K562 (cell line): Measurements from ENCODE around the gene FARP2. TPM values are rescaled to one million over a fixed set of nuclear protein-coding genes. Genes with fewer than 3 reads are reported as not detected.

Source experiments
- AFF4 ChIP-seq: sonication (generic); formaldehyde crosslinking; IDR thresholded peaks from 2 replicates; pipeline ENCODE4 v1.8.0; 2023; ENCODE audit warnings: mild to moderate bottlenecking, missing genetic modification reagents
- CREB3L1 ChIP-seq: fragments of 450-650 bp; IDR thresholded peaks from 2 replicates; pipeline ENCODE4 v1.6.1; 2014; ENCODE audit warnings: low read depth, mild to moderate bottlenecking, moderate library complexity, borderline replicate concordance
- DDX20 ChIP-seq: fragments of 450-650 bp; IDR thresholded peaks from 2 replicates; pipeline ENCODE4 v1.6.1; 2016; ENCODE audit warnings: missing genetic modification characterization, low read depth, mild to moderate bottlenecking, missing compliant biosample characterization, moderate library complexity
- EGR1 ChIP-seq: fragments of 450-650 bp; conservative IDR thresholded peaks from 2 replicates; pipeline ENCODE4 v1.6.1; 2017; ENCODE audit warnings: mild to moderate bottlenecking
- ELK1 ChIP-seq: sonication (generic); formaldehyde crosslinking; IDR thresholded peaks from 2 replicates; pipeline ENCODE4 v1.8.1; 2022; ENCODE audit warnings: missing genetic modification reagents
- HNRNPUL1 ChIP-seq: fragments of 200-400 bp; formaldehyde crosslinking; IDR thresholded peaks from 2 replicates; pipeline ENCODE4 v1.6.1; 2017; ENCODE audit warnings: low read length
- RBM14 ChIP-seq: fragments of 200-400 bp; formaldehyde crosslinking; IDR thresholded peaks from 2 replicates; pipeline ENCODE4 v1.6.1; 2018; ENCODE audit warnings: low read depth, mild to moderate bottlenecking, low read length, moderate library complexity, borderline replicate concordance; ENCODE audit not compliant: insufficient read depth
- ZBTB1 ChIP-seq: sonication (generic); formaldehyde crosslinking; IDR thresholded peaks from 2 replicates; pipeline ENCODE4 v1.8.1; 2023; ENCODE audit warnings: missing genetic modification reagents, low read depth, mild to moderate bottlenecking, borderline replicate concordance
- ZBTB33 ChIP-seq: sonication (generic); formaldehyde crosslinking; IDR thresholded peaks from 2 replicates; pipeline ENCODE4 v1.8.1; 2023; ENCODE audit warnings: mild to moderate bottlenecking, missing genetic modification reagents
- ZC3H11A ChIP-seq: IDR thresholded peaks from 2 replicates; pipeline ENCODE4 v1.6.1; 2012; ENCODE audit warnings: low read depth, low read length, improper control_type of control experiment
- ZNF175 ChIP-seq: fragments of 200-800 bp; sonication (Bioruptor generic); IDR thresholded peaks from 2 replicates; pipeline ENCODE4 v1.6.1; 2016; ENCODE audit warnings: low read depth, mild to moderate bottlenecking, missing genetic modification characterization, missing compliant biosample characterization
- ZNF512 ChIP-seq: IDR thresholded peaks from 2 replicates; pipeline ENCODE4 v1.6.1; 2016; ENCODE audit warnings: missing genetic modification characterization, missing compliant biosample characterization
- ZNF766 ChIP-seq: fragments of 200-800 bp; sonication (Bioruptor generic); conservative IDR thresholded peaks from 2 replicates; pipeline ENCODE4 v1.6.1; 2016; ENCODE audit warnings: missing genetic modification characterization, missing compliant biosample characterization
- ZNF778 ChIP-seq: fragments of 450-650 bp; formaldehyde crosslinking; IDR thresholded peaks from 2 replicates; pipeline ENCODE4 v1.4.0; 2020; ENCODE audit warnings: mild to moderate bottlenecking, moderate library complexity
- ZNF780A ChIP-seq: fragments of 250-450 bp; sonication (Bioruptor Pico); IDR thresholded peaks from 2 replicates; pipeline ENCODE4 v1.5.0; 2021; ENCODE audit warnings: mild to moderate bottlenecking
- polyA plus RNA-seq, 8 experiments: library from polyadenylated mRNA; depleted of rRNA in 4 of 8; stranded (reverse) in 5 of 8; unstranded in 3 of 8; fragments of >200 nt; fragmentation: Nextera tagmentation in 2 of 8; fragmentation: Illumina TruSeq in 1 of 8; extraction: Ambion mirVana in 2 of 8; extraction: Trizol in 1 of 8; gene quantifications; 2 replicates each; pipeline versions ENCODE4 v1.2.1 to v1.2.3, GENCODE V29; 2011 to 2014; ENCODE audit warnings: inconsistent platforms in 1 of 8, missing spikeins in 1 of 8
- total RNA-seq, 7 experiments: library from RNA; depleted of rRNA in 6 of 7; stranded (reverse); fragments of >200 nt in 6 of 7; fragmentation: Illumina TruSeq in 2 of 7; extraction: Trizol in 2 of 7; gene quantifications; 2 replicates each; pipeline versions ENCODE4 v1.2.1 to v1.2.3, GENCODE V29; 2011 to 2021; ENCODE audit warnings: low replicate concordance in 1 of 7

Gene FARP2
- total and polyA plus RNA-seq, 9 of the 15 experiments (the other 6 are each of a cell fraction or from before 2014, with no cell fraction given): 4.1 to 38.1 (median 21.1) TPM

GRCh38 chr2:241508240-241509154 is 152.4 kb downstream of the FARP2 start, which contains the start of gene STK25 (continued):
- TF ChIP-seq ZNF175 (CRISPR knock-in tag): peak; percentile 60; the same call in 1 of the 2 replicates
- no peak for TF ChIP-seq ZBTB1 (CRISPR knock-in tag)
- TF ChIP-seq EGR1: peak; percentile 78
- no peak for TF ChIP-seq ZNF780A
- TF ChIP-seq ZNF778: no peak
- no peak for TF ChIP-seq HNRNPUL1
- no peak for TF ChIP-seq ZNF512
- TF ChIP-seq DDX20 (tag): no peak
- 0 out of 2 replicates have a peak, but pooled peaks have one; percentile 79 for TF ChIP-seq AFF4 (CRISPR knock-in tag)
- TF ChIP-seq CREB3L1: peak; percentile 94
- TF ChIP-seq ZNF766 (CRISPR knock-in tag): peak; percentile 93
- 0 out of 2 replicates have a peak, but pooled peaks have one; percentile 35 for TF ChIP-seq ELK1 (CRISPR knock-in tag)
- no peak for TF ChIP-seq RBM14
- TF ChIP-seq ZBTB33: peak; percentile 87
- no peak for TF ChIP-seq ZC3H11A
